ENCODE measurements around the gene GKN2. TPM values are rescaled to one million over a fixed set of nuclear protein-coding genes. Genes with fewer than 3 reads are reported as not detected.

Gene GKN2
- total RNA-seq, 3 donors from 2014 or later = not detected

DNA sequence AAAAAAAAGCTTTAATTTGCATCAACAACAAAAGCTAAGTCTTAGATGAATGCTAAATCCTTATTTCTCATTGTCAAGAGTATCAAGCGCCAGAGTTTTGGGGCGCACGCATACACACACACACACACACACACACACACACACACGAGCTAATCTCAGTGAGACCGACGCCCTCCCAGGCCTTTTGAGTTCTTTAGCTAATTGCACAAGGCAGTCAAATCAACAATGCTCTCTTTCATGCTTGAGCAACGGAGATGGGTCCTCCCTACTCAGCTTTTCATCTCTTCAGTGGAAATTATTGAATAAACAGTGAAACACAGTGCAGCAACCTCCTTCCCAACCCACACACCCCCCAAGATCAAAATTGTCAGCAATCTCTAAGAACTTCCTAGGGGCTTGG lies 41.0 kb upstream of the GKN2 start:
- TF ChIP-seq, protein P1, sequence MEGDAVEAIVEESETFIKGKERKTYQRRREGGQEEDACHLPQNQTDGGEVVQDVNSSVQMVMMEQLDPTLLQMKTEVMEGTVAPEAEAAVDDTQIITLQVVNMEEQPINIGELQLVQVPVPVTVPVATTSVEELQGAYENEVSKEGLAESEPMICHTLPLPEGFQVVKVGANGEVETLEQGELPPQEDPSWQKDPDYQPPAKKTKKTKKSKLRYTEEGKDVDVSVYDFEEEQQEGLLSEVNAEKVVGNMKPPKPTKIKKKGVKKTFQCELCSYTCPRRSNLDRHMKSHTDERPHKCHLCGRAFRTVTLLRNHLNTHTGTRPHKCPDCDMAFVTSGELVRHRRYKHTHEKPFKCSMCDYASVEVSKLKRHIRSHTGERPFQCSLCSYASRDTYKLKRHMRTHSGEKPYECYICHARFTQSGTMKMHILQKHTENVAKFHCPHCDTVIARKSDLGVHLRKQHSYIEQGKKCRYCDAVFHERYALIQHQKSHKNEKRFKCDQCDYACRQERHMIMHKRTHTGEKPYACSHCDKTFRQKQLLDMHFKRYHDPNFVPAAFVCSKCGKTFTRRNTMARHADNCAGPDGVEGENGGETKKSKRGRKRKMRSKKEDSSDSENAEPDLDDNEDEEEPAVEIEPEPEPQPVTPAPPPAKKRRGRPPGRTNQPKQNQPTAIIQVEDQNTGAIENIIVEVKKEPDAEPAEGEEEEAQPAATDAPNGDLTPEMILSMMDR (IDR thresholded peaks at IDR 0.05) = no peak
- TF ChIP-seq POLR2A (IDR thresholded peaks at IDR 0.05) (no peak), POLR2AphosphoS5 (IDR thresholded peaks at IDR 0.05) (no peak)
- no peak overlapping the region for H3K4me3 ChIP-seq
- H3K9me3 ChIP-seq = no peaks in the 10 kb centered on the region
- no peaks in the 10 kb centered on the region for H3K4me1 ChIP-seq
- H3K27me3 ChIP-seq = no peaks in the 10 kb centered on the region
- no peak for DNase-seq (ENCODE audit: low spot score in 2 of 2)
- H3K27ac ChIP-seq = no peak overlapping the region
- no peaks in the 10 kb centered on the region for H3K36me3 ChIP-seq
- intact Hi-C loops (cut with DNase I; ENCODE audit: low total_unique reads) = no loop called here

DNA sequence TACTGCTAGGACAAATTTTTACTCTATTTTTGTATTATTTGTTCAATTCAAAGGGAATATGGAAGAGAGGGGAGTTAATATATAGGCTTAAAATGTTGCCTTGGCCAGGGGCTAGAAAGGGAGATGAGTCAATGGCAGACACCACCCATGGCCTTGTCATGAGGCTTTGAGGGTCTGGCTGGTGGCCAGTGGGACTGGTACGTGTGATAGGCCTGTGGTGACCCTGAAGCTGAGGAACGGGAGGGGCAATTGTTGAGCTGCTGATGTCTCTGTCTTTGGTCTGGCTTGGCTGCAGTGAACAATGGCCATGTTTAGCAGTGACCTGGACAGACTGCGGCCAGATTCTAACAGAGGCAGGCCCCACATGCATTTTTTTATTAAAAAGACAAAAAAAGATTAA lies 40.2 kb upstream of the GKN2 start:
- Histone ChIP-seq H3K4me1 (no peaks in the 10 kb centered on the region), H3K4me3 (no peak overlapping the region), H3K9me3 (no peaks in the 10 kb centered on the region), H3K27ac (no peak overlapping the region), H3K27me3 (no peaks in the 10 kb centered on the region), H3K36me3 (no peaks in the 10 kb centered on the region)
- DNase-seq (ENCODE audit: low spot score in 2 of 2) = no peak
- TF ChIP-seq POLR2AphosphoS5 (IDR thresholded peaks at IDR 0.05) (no peak), POLR2A (IDR thresholded peaks at IDR 0.05) (no peak)
- TF ChIP-seq, protein P1 (IDR thresholded peaks at IDR 0.05) = no peak
- intact Hi-C loops (cut with DNase I; ENCODE audit: low total_unique reads) = no loop called here

DNA sequence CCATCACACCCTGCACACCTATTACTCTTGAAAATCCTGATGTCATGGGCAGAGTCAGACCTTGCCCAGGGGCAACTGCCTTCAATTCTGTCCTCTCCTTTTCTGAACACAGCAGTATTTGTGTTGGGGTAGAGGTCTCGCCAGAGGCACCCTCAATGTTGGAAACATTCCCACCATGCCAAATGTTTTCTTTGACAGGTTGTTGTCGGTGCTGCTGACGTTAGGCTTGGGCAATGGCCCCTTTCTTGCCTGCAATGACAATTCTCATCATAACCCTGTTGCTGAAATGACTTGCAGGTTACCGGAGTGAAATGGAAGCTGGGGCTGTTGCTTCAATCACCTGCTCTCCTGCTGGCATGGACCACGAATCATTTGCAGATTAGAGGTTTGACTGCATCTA lies 39.6 kb upstream of the GKN2 start:
- no peaks in the 10 kb centered on the region for H3K36me3 ChIP-seq
- no peak for DNase-seq (ENCODE audit: low spot score in 2 of 2)
- H3K27me3 ChIP-seq = no peaks in the 10 kb centered on the region
- no peak for TF ChIP-seq POLR2A (IDR thresholded peaks at IDR 0.05)
- TF ChIP-seq POLR2AphosphoS5 (IDR thresholded peaks at IDR 0.05) = no peak
- TF ChIP-seq, protein P1 (IDR thresholded peaks at IDR 0.05) = no peak
- H3K9me3 ChIP-seq = no peaks in the 10 kb centered on the region
- intact Hi-C loops (cut with DNase I; ENCODE audit: low total_unique reads) = no loop called here
- H3K4me1 ChIP-seq = no peaks in the 10 kb centered on the region
- no peak overlapping the region for H3K4me3 ChIP-seq
- no peak overlapping the region for H3K27ac ChIP-seq

DNA sequence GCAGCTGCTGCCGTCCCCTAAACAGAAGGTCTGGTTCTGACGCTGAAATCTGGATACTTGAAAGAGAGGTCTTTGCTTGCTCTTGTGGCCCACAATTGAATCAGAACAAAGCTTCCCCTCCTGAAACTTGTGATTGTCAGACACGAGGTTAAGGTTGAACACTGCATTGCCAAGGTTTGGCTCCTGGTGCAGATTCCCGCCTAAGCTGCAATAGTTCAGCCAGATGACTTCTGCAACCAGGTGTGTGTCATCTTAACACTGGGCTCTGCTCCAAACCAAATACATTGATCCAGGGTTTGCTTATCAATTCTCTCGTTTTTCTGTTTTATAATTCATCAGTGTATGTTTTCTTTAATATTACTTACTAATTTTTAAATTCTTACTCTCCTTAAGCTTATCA lies 36.3 kb upstream of the GKN2 start:
- no peak for DNase-seq (ENCODE audit: low spot score in 2 of 2)
- Histone ChIP-seq H3K27me3 (no peaks in the 10 kb centered on the region), H3K9me3 (no peaks in the 10 kb centered on the region), H3K36me3 (no peaks in the 10 kb centered on the region), H3K4me3 (no peak overlapping the region), H3K27ac (no peak overlapping the region), H3K4me1 (no peaks in the 10 kb centered on the region)
- intact Hi-C loops (cut with DNase I; ENCODE audit: low total_unique reads) = no loop called here
- TF ChIP-seq, protein P1 (IDR thresholded peaks at IDR 0.05) = no peak
- no peak for TF ChIP-seq POLR2AphosphoS5 (IDR thresholded peaks at IDR 0.05)
- no peak for TF ChIP-seq POLR2A (IDR thresholded peaks at IDR 0.05)

DNA sequence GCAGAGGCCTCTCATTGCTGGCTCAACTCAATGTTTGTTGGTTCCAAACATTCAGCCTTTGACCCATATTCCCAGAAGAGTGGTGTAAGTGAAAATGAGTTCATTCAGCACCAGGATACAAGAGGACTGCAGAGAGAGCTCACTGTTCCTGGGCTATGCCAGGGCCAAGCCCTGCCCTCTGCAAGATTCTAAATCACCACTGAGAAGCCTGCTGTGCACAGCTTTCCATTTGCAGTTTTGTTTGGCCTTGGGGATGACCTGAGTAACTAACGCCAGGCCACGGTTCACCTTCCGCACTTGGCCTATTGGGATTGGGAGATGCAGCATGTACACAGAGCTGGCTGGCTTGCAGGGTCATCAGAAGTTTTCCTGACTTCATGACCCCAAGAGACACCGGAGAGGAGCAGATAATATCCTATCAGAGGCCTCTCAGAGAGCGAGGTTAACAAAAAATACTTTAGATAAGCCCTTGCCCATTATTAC lies 34.4 kb upstream of the GKN2 start:
- Histone ChIP-seq H3K27me3 (no peaks in the 10 kb centered on the region), H3K4me1 (no peaks in the 10 kb centered on the region), H3K27ac (no peak overlapping the region), H3K36me3 (no peaks in the 10 kb centered on the region), H3K4me3 (no peak overlapping the region), H3K9me3 (no peaks in the 10 kb centered on the region)
- intact Hi-C loops (cut with DNase I; ENCODE audit: low total_unique reads) = no loop called here
- DNase-seq (ENCODE audit: low spot score in 2 of 2) = no peak
- TF ChIP-seq POLR2AphosphoS5 (IDR thresholded peaks at IDR 0.05) = no peak
- TF ChIP-seq, protein P1 (IDR thresholded peaks at IDR 0.05) = no peak
- no peak for TF ChIP-seq POLR2A (IDR thresholded peaks at IDR 0.05)
